Esophagus muscularis mucosa (tissue), 4 donors: ENCODE measurements around the gene ITLN1. TPM values are rescaled to one million over a fixed set of nuclear protein-coding genes. Genes with fewer than 3 reads are reported as not detected.

Source experiments
- DNase-seq: peaks from one replicate; pipeline ENCODE4 v3.0.0-alpha.2; 2017; ENCODE audit errors: extremely low spot score
- H3K27ac ChIP-seq, 4 donors: fragments of 200-600 bp; sonication (generic); replicated peaks in 1 of 4; 1 replicate in 3 of 4; 2 replicates in 1 of 4; pipeline ENCODE4 v1.5.1; 2016 to 2019; ENCODE audit warnings: mild to moderate bottlenecking in 1 of 4
- H3K27me3 ChIP-seq, 4 donors: fragments of 200-600 bp; sonication (generic); one replicate each; pipeline versions ENCODE4 v1.5.1 to v1.6.0; 2016 to 2019
- H3K36me3 ChIP-seq, 4 donors: fragments of 200-600 bp; sonication (generic); one replicate each; pipeline ENCODE4 v1.5.1; 2016 to 2019
- H3K4me1 ChIP-seq, 4 donors: fragments of 200-600 bp; sonication (generic); one replicate each; pipeline ENCODE4 v1.5.1; 2016 to 2019
- H3K4me3 ChIP-seq, 4 donors: fragments of 200-600 bp; sonication (generic); 1 replicate in 2 of 4; 2 replicates in 2 of 4; pipeline ENCODE4 v1.5.1; 2016 to 2019; ENCODE audit warnings: mild to moderate bottlenecking in 4 of 4, moderate library complexity in 1 of 4
- H3K9me3 ChIP-seq, 4 donors: fragments of 200-600 bp; sonication (generic); 1 replicate in 3 of 4; 2 replicates in 1 of 4; pipeline ENCODE4 v1.5.1; 2016 to 2019
- CTCF ChIP-seq, 3 experiments: fragments of 200-600 bp in 2 of 3; fragments of 450-650 bp in 1 of 3; sonication (generic) in 2 of 3; IDR thresholded peaks; one replicate each; pipeline ENCODE4 v1.5.1; 2017 to 2019; ENCODE audit warnings: antibody characterized with exemption in 3 of 3, mild to moderate bottlenecking in 2 of 3, moderate library complexity in 1 of 3
- EP300 ChIP-seq: sonication (generic); formaldehyde crosslinking; IDR thresholded peaks from one replicate; pipeline ENCODE4 v1.6.1; 2017; ENCODE audit warnings: antibody characterized with exemption
- POLR2A ChIP-seq: fragments of 450-650 bp; IDR thresholded peaks from one replicate; pipeline ENCODE4 v1.6.1; 2017; ENCODE audit warnings: antibody characterized with exemption, moderate library complexity, mild to moderate bottlenecking, low read depth
- POLR2AphosphoS5 ChIP-seq, 2 donors: sonication (generic); formaldehyde crosslinking; IDR thresholded peaks; one replicate each; pipeline ENCODE4 v1.6.1; 2017; ENCODE audit warnings: antibody characterized with exemption in 2 of 2
- WGBS: methylation state at CpG from one replicate; pipeline ENCODE4 v1.1.5; 2018; 5-methylcytosine and 5-hydroxymethylcytosine counted together
- intact Hi-C: fragments of 100-400 bp; cut with DNase I; formaldehyde crosslinking; loops from one replicate; pipeline ENCODE4 v1.15.1; 2023
- total RNA-seq, 4 donors: library from RNA; depleted of rRNA; stranded (reverse); fragments of >200 nt; gene quantifications; one replicate each; pipeline versions ENCODE4 v1.1.0 to v1.2.1, GENCODE V29; 2016

The ITLN1 gene
- total RNA-seq, 4 donors from 2014 or later: 0.66 to 2.2 TPM; not detected in 2

- Histone ChIP-seq H3K27ac (no peak overlapping the region), H3K4me3 (no peak overlapping the region), H3K9me3 (no peaks in the 10 kb centered on the region), H3K36me3 (no peaks in the 10 kb centered on the region), H3K27me3 (peaks cover 0 to 5% (median 0%) of the 10 kb centered on the region in 4 donors), H3K4me1 (peaks cover 0 to 10% (median 3%) of the 10 kb centered on the region in 4 donors)
- intact Hi-C loops: loop anchor here (10.0 kb wide), 1 partner anchor 275 kb away; the partner anchor contains the start of genes NIT1 and PFDN2
- TF ChIP-seq EP300: no peak
- no peak for TF ChIP-seq POLR2AphosphoS5 (IDR thresholded peaks at IDR 0.05)
- TF ChIP-seq POLR2A: no peak
- no peak for TF ChIP-seq CTCF (IDR thresholded peaks at IDR 0.05)
- 69% methylated on average over 2 of the region's 2 CpGs for WGBS
- DNase-seq: no peak
Observed at GRCh38 chr1:160839746-160840145, 45.2 kb downstream of the ITLN1 start.

GRCh38 chr1:160838888-160839287 is 46.1 kb downstream of the ITLN1 start:
- 57% methylated on average over 7 of the region's 7 CpGs for WGBS
- Histone ChIP-seq H3K27me3 (no peaks in the 10 kb centered on the region), H3K36me3 (no peaks in the 10 kb centered on the region), H3K9me3 (no peaks in the 10 kb centered on the region), H3K4me1 (peaks cover 0 to 10% (median 3%) of the 10 kb centered on the region in 4 donors), H3K4me3 (no peak overlapping the region), H3K27ac (no peak overlapping the region)
- no peak for DNase-seq
- TF ChIP-seq EP300 (no peak), CTCF (IDR thresholded peaks at IDR 0.05) (no peak), POLR2AphosphoS5 (IDR thresholded peaks at IDR 0.05) (no peak), POLR2A (no peak)
- intact Hi-C loops: loop anchor here (10.0 kb wide), 1 partner anchor 276 kb away; the partner anchor contains the start of genes NIT1 and PFDN2

- no peak overlapping the region for H3K4me3 ChIP-seq
- H3K27ac ChIP-seq: peak overlapping the region in 2 of 4 donors; percentile 11 to 39
- TF ChIP-seq POLR2A: no peak
- no peak for TF ChIP-seq EP300
- no peak for TF ChIP-seq POLR2AphosphoS5 (IDR thresholded peaks at IDR 0.05)
- TF ChIP-seq CTCF (IDR thresholded peaks at IDR 0.05): no peak
- intact Hi-C loops: loop anchor here (10.0 kb wide), 1 partner anchor 277 kb away; the partner anchor contains the start of genes NIT1 and PFDN2
- DNase-seq: no peak
- peaks cover 0 to 5% (median 0%) of the 10 kb centered on the region in 4 donors for H3K27me3 ChIP-seq
- WGBS: 64% methylated on average over 9 of the region's 9 CpGs
- H3K4me1 ChIP-seq: peaks cover 0 to 10% (median 3%) of the 10 kb centered on the region in 4 donors
- no peaks in the 10 kb centered on the region for H3K9me3 ChIP-seq
- no peaks in the 10 kb centered on the region for H3K36me3 ChIP-seq
Observed at GRCh38 chr1:160837558-160838205, 47.3 kb downstream of the ITLN1 start.

GRCh38 chr1:160836981-160837557 is 47.9 kb downstream of the ITLN1 start:
- no peak overlapping the region for H3K4me3 ChIP-seq
- H3K27me3 ChIP-seq: peaks cover 0 to 5% (median 0%) of the 10 kb centered on the region in 4 donors
- no peak for DNase-seq
- H3K27ac ChIP-seq: peak overlapping the region in 1 of 4 donors; percentile 39
- H3K9me3 ChIP-seq: no peaks in the 10 kb centered on the region
- H3K36me3 ChIP-seq: no peaks in the 10 kb centered on the region
- 36% methylated on average over 4 of the region's 4 CpGs for WGBS
- H3K4me1 ChIP-seq: peaks cover 0 to 10% (median 3%) of the 10 kb centered on the region in 4 donors
- intact Hi-C loops: loop anchor here (10.0 kb wide), 1 partner anchor 278 kb away; the partner anchor contains the start of genes NIT1 and PFDN2
- TF ChIP-seq POLR2A (no peak), EP300 (no peak), POLR2AphosphoS5 (IDR thresholded peaks at IDR 0.05) (no peak), CTCF (IDR thresholded peaks at IDR 0.05) (no peak)
